Transverse colon (tissue), 4 donors: ENCODE data around the gene HIVEP3.

Experiments
- EP300 ChIP-seq: sonication (generic); formaldehyde crosslinking; IDR thresholded peaks from one replicate; pipeline ENCODE4 v1.6.1; 2017; ENCODE audit warnings: antibody characterized with exemption, low read depth
- POLR2A ChIP-seq: fragments of 450-650 bp; IDR thresholded peaks from one replicate; pipeline ENCODE4 v1.6.1; 2016; ENCODE audit warnings: antibody characterized with exemption, mild to moderate bottlenecking, moderate library complexity
- POLR2AphosphoS5 ChIP-seq, 3 donors: sonication (generic); formaldehyde crosslinking; IDR thresholded peaks; one replicate each; pipeline ENCODE4 v1.6.1; 2016; ENCODE audit warnings: antibody characterized with exemption in 3 of 3
- TF ChIP-seq, protein P1 (sequence below), 5 experiments: fragments of 200-600 bp in 3 of 5; fragments of 450-650 bp in 2 of 5; sonication (generic) in 3 of 5; IDR thresholded peaks; 1 replicate in 2 of 5; 2 replicates in 3 of 5; pipeline ENCODE4 v1.5.1; 2016 to 2017; ENCODE audit warnings: antibody characterized with exemption in 5 of 5, inconsistent platforms in 3 of 5, mild to moderate bottlenecking in 2 of 5, moderate library complexity in 1 of 5

- TF ChIP-seq, protein P1, sequence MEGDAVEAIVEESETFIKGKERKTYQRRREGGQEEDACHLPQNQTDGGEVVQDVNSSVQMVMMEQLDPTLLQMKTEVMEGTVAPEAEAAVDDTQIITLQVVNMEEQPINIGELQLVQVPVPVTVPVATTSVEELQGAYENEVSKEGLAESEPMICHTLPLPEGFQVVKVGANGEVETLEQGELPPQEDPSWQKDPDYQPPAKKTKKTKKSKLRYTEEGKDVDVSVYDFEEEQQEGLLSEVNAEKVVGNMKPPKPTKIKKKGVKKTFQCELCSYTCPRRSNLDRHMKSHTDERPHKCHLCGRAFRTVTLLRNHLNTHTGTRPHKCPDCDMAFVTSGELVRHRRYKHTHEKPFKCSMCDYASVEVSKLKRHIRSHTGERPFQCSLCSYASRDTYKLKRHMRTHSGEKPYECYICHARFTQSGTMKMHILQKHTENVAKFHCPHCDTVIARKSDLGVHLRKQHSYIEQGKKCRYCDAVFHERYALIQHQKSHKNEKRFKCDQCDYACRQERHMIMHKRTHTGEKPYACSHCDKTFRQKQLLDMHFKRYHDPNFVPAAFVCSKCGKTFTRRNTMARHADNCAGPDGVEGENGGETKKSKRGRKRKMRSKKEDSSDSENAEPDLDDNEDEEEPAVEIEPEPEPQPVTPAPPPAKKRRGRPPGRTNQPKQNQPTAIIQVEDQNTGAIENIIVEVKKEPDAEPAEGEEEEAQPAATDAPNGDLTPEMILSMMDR (IDR thresholded peaks at IDR 0.05), result no peak
- TF ChIP-seq POLR2AphosphoS5 (IDR thresholded peaks at IDR 0.05), result no peak
- TF ChIP-seq POLR2A, result no peak
- TF ChIP-seq EP300, result no peak
These were observed 295.0 kb downstream of the HIVEP3 start for GRCh38 chr1:41623736-41624135.
